ENCODE results near the gene GLB1L3. TPM values are rescaled to one million over a fixed set of nuclear protein-coding genes. Genes with fewer than 3 reads are reported as not detected.
"Not testable (repeated sequence)": the region's sequence is repeated elsewhere in the genome, so short reads cannot be mapped to it uniquely, and the experiment has no call there.

GLB1L3 gene
- total RNA-seq, 1 experiment from 2014 or later: not detected

DNA sequence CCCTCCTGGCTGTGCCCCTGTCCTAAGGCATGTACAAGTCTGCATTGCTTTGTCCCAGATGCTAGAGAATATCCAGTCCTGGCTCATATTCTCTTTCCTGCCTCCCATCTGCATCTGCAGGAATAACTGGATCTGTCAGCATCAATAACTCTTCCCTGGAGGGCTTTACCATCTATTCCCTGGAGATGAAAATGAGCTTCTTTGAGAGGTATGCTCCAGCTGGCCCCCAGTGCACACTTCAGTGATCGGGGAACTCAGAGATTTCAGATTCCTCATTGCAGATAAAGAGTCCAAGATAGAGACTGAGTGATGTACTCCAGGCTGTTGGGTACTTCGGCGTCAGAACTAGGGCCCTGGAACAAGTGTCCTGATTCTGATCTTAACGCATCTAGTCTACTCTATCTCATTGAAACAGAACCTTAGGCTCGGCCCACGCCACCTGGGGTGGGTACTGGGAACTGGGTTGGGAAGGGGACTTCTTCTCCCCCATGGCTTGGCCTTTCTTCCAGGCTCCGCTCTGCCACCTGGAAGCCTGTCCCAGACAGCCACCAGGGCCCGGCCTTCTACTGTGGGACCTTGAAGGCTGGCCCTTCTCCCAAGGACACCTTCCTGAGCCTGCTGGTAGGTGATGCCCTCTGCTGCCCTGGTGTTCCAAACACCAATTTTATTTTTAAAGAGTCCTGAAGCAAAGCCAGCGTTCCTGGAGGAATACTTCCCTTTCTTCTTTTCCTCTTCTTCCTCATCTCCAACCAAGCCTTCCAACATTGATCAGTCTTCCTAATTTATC, 37.8 kb downstream of the GLB1L3 start:
- DNase-seq (ENCODE audit: low spot score): no peak

DNA sequence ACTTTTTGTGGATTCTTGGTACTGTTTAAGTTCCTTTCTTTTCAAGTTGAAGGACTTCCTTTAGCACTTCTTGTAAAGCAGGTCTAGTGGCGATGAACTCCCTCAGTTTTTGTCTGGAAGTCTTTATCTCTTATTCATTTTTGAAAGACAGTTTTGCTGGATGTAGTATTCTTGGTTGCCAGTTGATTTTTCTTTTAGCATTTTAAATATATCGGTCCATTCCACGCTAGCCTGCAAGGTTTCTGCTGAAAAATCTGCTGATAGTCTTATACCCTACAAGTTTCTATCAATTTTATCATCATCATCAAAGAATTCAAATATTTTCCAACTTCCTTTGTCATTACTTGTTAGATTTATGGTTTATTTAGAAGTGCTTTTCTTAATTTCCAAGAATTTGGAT, 40.9 kb downstream of the GLB1L3 start:
- DNase-seq (ENCODE audit: low spot score): no peak

DNA sequence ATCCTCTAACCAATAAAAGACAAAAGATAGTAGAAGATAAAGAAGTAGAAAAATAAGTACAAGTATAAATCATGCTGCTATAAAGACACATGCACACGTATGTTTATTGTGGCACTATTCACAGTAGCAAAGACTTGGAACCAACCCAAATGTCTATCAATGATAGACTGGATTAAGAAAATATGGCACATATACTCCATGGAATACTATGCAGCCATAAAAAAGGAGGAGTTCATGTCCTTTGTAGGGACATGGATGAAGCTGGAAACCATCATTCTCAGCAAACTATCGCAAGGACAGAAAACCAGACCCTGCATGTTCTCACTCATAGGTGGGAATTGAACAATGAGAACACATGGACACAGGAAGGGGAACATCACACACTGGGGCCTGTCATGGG, 45.2 kb downstream of the GLB1L3 start:
- DNase-seq (ENCODE audit: low spot score): not testable (repeated sequence)

DNA sequence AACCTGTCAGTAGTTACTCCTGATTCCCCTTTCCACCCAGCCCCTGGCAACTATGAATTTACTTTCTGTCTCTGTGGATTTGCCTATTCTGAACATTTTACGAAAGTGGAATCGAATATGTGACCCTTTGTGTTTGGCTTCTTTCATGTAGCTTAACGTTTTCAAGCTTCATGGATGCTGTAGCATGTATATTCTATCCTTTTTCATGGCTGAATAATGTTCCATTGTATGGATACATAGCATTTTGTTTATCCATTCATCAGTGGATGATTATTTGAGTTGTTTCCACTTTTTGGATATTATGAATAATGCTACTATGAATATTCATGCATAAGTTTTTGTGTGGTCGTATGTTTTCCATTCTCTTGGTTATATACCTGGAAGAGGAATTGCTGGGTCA, 46.4 kb downstream of the GLB1L3 start:
- DNase-seq (ENCODE audit: low spot score): no peak

DNA sequence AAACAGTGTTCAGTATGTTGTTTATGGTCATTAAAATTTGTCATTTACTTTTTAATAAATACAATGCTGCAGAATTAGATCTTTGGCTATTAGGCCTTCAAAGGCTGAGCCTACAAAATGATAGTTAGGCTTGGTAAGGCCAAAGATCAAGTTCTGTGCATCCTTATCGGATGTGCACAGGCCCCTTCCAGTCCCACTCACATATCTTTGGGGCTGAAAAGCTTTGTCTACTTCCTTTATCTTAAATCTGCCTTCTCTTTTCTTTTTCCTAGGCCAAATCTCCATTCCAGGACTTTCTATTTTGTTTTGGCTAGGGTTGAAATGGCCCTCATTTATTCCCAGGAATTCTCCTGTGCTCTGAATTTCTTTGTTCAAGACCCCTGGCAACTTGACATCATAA, 52.3 kb downstream of the GLB1L3 start:
- DNase-seq (ENCODE audit: low spot score): no peak

DNA sequence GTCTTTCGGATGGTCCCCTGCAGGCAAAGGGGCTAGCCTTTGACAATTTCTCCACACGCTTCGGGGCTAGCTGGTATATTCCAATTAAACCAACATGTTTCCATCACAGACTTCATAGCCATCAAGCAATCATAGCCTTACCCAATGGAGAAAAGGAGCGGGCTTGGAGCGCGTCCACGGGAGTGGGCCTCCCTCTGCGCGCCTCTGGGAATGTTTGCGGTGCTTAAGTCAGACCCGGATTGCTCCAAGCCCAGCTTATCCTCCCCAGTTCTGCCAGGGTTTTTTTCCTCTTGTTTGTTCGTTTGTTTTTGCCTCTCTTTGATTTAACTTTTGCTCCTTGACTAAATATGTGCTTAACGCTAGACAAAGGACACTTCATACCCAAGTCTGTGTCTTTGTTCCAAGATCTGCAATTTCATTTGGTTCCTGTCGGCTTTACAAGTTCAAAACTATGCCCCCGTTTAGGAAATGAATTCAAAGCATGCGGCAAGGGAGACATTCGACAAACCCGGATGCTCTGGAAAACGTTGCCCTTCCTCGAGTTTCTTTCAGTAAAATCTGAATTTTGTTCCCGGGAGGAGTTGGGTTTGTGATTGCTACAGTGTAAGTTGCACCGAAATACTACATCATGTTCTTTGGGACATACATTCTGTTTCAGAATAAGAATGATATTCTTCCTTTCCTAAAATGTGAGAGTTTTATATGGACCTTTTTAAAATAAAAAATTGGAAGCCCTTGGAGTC, 54.6 kb downstream of the GLB1L3 start:
- DNase-seq (ENCODE audit: low spot score): no peak

DNA sequence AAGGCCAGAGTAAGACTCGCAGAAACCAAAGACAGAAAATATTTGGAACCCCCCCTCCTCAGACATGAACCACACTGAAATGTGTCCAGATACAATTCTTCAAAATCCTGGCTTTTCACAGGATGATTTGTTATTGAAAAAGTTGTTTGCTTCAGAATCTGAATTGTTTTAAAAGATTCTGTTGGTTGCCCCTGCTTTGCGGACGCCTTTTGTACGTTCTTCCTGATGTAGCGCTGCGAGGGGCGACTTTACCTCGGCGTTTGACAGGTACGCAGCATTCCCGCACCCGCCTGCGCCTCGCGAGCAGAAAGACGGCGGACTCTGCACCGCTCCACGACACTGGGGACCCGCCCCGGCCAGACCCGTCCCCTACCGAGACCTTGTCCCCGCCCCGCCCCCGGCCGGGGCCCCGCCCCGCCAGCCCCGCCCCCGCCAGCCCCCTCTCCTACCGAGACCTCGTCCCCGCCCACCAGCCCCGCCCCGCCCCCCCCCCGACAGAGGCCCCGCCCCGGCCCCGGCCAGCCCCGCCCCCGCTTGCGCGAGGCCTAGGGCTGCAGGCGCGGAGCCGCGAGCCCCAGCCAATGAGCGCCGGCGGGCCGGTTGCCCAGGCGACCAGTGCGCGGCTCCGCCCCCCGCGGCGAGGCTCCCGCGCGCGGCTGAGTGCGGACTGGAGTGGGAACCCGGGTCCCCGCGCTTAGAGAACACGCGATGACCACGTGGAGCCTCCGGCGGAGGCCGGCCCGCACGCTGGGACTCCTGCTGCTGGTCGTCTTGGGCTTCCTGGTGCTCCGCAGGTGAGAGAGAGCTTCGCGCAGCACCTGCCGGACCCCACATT, 55.4 kb downstream of the GLB1L3 start, which contains the start of gene GLB1L2:
GLB1L2 (plus strand) TSS at position 635 of the 835 bp plus-strand sequence; CDS start at position 709, 74 bp downstream.
- DNase-seq (ENCODE audit: low spot score): peak; percentile 4

DNA sequence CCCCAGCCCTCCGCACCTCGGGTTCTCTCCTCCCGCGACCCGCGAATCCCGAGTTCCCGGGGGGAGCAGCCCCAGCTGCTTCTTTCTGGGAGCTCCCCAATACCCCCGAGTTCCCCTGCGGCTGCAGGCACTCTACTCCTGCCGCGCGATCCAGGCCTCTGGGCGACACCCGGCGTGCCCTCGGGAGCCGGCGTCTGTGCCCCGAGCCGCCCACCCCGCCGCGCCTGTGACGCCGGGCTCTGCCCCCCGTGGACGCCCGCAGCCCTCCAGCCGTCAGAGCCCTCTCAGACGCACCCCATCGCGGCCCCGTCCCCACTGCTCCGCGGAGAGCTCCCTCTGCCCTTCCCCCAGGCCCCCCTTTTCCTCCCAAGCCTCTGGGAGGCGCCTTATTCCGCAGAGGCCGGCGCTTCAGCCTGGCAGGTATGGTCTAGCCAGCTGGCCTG, 56.0 kb downstream of the GLB1L3 start:
- no peak for DNase-seq (ENCODE audit: low spot score)

DNA sequence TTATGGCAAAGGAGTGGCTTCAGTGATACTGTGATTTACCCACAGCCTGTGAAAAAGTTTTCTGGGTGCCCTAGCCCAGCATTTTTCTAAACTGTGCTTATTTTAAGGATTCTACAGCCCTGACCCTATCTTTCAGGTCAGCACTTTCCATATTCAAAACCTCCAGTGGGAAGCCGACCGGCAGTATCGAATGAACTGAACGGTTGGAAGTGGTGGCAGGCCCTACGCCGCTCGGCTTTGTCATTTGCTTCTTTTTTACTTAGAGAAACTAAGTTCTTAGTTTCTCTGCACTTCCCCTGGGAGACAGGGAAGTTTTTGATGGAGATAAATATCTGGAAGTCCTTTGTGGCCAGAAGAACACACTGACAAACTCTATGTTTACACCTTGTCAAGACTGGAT, 56.6 kb downstream of the GLB1L3 start:
- no peak for DNase-seq (ENCODE audit: low spot score)

DNA sequence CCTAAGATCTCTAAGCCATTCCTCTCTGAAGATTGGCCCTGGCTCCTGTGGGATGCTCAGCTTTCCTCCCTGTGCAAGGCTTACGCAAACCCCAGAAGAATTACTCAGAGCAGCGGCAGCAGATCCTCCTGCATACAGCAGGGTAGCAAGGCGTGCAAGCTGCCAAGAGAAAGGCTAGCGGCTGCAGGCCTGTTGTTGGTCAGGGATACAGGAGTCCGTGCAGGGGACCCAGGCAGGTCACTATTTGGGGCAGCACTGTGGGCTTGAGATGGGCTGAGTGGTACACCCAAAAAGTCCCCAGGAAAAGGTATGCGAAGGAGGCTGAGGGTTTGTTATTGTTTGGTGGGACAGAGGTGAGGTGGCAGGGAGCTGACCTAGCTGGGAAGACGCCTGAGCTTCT, 57.1 kb downstream of the GLB1L3 start:
- no peak for DNase-seq (ENCODE audit: low spot score)

DNA sequence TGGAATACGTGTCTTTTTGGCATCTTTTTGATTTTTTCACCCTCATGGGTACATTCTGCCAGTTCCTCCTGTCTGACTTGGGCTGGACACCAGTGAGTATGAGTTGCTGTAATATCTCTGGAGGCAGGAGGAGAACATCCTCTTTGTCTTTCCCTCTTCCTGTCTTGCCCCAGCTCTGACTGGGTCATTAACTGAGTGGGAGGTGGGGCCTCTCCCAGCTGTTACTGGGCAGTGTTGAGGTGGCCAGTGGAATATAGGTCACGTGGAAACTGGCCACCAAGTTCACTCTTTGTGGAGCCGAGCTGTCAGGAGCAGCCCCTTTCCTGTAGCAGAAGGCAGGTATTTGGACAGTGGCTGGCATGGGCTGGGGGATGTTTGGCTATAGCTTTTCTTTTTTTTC, 57.8 kb downstream of the GLB1L3 start:
- no peak for DNase-seq (ENCODE audit: low spot score)

DNA sequence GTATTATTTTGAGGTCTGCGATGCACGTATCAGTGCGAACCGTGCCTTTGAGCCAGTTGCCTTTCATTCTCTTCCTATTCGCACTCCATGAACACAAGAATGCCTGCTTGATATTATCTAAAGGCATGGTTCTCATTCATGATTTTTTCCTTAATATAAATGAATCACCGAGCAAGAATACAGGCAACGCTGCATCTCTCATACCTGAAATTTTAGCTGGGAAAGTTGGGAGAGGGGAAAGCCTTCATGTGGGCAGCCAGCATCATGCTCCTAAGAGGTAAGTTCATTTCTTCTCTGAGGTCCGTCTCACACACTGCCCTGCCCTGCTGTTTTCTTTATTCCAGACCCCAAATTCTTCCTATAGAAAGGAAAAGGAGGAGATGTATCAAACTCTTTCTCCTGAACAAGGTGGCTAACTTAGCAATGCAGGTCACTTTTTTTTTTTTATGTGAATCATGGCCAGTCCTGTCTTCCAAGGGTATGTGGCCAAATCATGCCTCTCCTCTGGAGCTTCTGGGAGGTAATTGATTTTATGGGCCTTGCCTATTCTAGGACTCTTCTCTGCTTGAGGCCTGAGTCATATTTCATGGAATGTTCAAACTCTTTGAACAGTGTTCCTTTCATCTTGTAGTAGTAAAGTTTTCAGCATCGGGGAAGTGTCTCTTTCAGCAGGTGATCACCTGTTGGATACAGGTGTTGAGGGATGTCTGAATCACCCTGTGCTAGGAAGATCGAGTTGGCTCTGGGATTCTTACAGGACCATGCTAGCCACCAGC, 58.8 kb downstream of the GLB1L3 start:
- DNase-seq (ENCODE audit: low spot score): no peak

DNA sequence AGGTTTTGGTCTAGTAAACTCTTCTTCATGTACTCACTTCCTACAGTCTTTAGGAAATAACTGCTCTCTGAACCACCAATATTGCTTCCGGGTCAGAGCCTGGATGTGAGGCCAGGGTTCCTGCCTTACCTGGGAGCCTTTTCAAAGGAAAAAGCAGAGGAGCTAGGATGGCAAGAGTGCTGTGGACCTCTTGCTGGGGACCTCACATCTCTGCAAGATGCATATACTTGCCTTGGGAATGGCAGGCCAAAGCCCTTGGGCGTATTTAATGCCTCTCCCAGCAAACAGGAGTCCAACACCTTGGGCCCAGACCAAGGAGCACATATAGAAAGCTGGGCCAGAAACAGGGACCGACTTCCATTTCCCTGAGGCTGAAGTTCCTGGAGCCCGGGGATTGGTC, 60.9 kb downstream of the GLB1L3 start:
- DNase-seq (ENCODE audit: low spot score): no peak

DNA sequence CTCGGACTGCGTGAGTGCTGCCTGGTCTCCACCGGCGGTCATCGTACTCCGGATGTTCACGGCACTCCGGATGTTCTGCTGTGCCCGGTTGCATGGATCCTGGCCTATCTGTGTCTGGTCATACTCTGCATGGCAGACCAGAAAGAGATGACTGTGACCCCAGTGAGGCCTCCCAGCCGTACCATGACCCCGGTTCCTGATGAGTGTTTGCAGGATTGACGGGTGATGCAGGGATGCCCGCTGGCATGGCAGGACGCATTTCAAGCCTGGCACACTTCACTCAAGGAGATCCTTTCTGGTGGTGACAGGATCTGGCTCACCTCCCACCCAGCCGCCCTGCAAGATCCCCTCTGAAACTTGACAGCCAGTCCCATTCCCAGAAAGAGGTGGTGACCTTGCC, 61.9 kb downstream of the GLB1L3 start:
- no peak for DNase-seq (ENCODE audit: low spot score)

DNA sequence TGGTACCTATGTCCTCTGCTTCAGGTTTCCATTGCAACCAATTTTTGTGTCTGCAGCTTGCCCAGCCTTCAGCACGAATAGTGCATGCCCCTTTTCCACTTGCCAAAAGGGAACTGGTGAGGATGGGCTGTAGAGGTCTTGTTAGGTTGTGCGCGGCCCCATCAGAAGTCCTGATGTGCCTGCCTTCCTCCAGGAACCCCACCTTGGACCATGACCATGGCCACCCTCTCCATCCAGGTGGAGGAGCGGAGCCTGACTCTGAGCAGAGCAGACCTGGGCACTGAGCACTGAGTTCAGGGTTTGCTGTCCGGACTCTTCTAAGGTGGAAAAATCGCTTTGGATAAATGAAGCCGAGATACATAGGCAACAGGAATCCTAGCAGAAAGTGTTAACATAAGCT, 62.5 kb downstream of the GLB1L3 start:
- DNase-seq (ENCODE audit: low spot score): no peak

DNA sequence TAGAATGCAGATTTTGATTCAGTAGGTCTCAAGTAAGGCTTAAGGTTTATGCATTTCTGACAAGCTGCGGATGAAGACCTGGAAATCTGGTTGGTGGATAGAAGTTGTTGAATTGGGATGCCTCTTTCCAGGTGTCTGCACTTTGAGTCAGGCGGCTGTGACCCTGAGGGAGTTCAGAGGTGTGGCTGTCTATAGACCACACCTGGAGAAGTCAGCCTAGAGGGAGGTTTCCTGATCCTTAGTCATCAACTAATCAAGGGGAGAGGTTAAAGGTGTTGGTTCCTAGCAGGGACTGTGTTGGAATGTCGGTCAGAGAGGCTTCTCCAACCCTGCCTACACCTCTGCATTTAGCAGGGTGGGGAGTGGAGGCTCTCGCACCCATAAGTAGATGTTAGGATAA, 63.6 kb downstream of the GLB1L3 start:
- no peak for DNase-seq (ENCODE audit: low spot score)

DNA sequence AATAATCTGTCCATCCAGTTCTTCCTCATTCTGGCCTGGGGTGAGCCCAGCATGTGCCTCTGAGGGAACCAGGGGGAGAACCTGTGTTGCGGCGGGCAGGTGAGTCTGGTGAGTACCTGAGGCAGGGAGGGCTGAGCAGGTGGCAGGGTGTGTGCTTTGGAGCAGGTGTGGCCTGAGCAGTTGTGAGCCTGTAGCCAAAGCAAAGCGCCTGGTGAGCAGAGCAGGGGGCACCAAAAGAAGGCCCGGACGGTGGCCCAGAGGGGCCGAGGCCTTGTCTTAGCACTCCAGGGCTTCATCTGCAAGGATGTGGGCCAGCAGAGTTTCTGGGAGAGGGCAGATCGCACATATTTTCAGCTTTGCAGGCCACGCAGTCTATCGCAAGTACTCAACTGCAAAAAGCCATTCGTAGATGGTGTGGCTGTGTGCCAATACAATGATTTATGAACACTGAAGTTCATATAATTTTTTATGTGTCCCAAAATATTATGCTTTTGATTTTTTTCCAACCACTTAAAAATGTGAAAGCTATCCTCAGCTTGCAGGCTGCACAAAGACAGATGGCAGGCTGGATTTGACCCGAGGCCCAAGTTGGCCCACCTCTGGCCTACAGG, 64.3 kb downstream of the GLB1L3 start:
- DNase-seq (ENCODE audit: low spot score): no peak

DNA sequence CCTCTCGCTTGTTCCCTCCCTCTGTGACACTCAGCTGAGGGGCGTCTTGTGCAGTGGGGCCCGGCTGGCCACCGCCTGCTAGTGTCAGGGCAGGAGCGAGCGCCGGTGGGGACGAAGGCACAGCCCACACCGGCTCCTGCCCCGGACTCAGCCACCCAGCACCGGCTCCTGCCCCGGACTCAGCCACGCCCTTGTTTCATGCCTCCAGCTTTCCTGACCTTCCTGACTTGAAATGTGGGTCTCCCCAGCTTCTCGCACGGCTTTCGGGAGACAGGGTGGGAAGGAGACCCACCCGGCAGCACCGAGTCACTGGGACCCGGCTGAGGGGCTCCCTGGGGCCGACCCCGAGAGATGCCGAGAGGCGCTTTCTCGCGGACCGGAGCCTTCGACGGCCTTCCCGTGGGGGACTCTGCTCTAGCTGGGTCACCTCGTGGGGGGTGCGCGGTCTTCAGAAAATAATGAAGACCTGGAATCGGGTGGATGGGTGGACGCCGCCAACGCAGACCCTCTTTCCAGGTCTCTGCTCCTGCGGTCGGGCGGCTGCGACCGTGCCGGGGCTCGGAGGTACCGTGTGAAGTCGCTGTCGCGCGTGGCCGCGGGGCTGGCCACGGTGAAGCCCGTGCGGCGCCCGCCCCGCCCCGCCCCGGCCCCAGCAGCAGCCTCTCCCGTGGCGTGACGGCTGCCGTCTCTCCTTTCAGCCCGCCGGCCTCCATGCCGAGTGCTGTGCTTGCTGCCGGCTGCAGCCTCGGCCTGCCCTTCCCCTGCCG, 65.8 kb downstream of the GLB1L3 start:
- DNase-seq (ENCODE audit: low spot score): no peak

DNA sequence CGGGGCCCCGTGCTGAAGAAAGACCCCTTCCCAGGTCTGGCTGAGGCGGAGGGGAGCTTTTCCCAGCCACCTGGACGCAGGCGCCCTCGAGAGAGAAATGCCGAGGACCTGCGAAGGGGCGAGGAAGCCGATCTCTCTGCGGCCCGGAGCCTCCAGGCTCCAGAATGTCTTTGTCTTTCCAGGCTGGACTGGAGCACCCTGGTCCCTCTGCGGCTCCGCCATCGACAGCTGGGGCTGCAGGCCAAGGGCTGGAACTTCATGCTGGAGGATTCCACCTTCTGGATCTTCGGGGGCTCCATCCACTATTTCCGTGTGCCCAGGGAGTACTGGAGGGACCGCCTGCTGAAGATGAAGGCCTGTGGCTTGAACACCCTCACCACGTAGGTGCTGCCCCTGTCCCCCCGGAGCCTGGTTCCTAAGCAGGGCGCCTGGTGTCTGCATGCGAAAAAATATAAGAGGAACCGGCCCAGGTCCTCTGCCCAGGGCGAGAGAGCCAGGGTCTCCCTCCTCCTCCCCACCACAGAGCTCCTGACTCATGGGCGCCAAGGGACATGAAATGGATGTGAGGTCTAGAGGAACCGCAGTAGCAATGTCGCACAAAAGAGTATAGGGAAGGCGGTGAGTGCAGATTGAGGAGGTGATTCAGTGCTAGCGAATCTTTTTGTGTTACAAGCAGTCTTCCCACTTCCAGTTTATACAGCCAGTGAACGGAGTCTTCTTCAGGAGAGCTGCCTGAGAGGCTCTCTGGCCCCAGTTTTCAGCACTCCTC, 66.6 kb downstream of the GLB1L3 start:
- no peak for DNase-seq (ENCODE audit: low spot score)

Data from A172 (cell line).